Breast epithelium (tissue), 3 donors: ENCODE data around the gene SEMA4B.

Experiments used
- POLR2A ChIP-seq: fragments of 450-650 bp; IDR thresholded peaks from one replicate; pipeline ENCODE4 v1.6.1; 2016; ENCODE audit warnings: antibody characterized with exemption, mild to moderate bottlenecking, moderate library complexity
- TF ChIP-seq, protein P1 (sequence below), 3 donors: fragments of 450-650 bp; IDR thresholded peaks; one replicate each; pipeline ENCODE4 v1.5.1; 2016 to 2017; ENCODE audit warnings: antibody characterized with exemption in 3 of 3, mild to moderate bottlenecking in 3 of 3, moderate library complexity in 3 of 3

- no peak for TF ChIP-seq POLR2A
- TF ChIP-seq, protein P1, sequence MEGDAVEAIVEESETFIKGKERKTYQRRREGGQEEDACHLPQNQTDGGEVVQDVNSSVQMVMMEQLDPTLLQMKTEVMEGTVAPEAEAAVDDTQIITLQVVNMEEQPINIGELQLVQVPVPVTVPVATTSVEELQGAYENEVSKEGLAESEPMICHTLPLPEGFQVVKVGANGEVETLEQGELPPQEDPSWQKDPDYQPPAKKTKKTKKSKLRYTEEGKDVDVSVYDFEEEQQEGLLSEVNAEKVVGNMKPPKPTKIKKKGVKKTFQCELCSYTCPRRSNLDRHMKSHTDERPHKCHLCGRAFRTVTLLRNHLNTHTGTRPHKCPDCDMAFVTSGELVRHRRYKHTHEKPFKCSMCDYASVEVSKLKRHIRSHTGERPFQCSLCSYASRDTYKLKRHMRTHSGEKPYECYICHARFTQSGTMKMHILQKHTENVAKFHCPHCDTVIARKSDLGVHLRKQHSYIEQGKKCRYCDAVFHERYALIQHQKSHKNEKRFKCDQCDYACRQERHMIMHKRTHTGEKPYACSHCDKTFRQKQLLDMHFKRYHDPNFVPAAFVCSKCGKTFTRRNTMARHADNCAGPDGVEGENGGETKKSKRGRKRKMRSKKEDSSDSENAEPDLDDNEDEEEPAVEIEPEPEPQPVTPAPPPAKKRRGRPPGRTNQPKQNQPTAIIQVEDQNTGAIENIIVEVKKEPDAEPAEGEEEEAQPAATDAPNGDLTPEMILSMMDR (IDR thresholded peaks at IDR 0.05), result no peak
Measured at GRCh38 chr15:90210593-90210992, 9.5 kb downstream of the SEMA4B start.
